HEK293 (cell line): ENCODE measurements around the gene C3orf52.
A peak's percentile ranks its signal among the peaks of the same experiment; 100 is the strongest.

ENCODE experiments used
- GLIS2 ChIP-seq: fragments of 450-650 bp; formaldehyde crosslinking; IDR thresholded peaks from 2 replicates; pipeline ENCODE4 v1.5.1; 2016; ENCODE audit warnings: missing biosample characterization, missing genetic modification characterization
- KLF10 ChIP-seq: fragments of 450-650 bp; IDR thresholded peaks from 2 replicates; pipeline ENCODE4 v1.5.1; 2018; ENCODE audit warnings: missing biosample characterization, mild to moderate bottlenecking, missing genetic modification characterization
- KLF9 ChIP-seq: fragments of 450-650 bp; formaldehyde crosslinking; IDR thresholded peaks from 2 replicates; pipeline ENCODE4 v1.5.1; 2016; ENCODE audit warnings: missing biosample characterization, missing genetic modification characterization, low read depth
- SALL2 ChIP-seq: fragments of 450-650 bp; formaldehyde crosslinking; IDR thresholded peaks from 2 replicates; pipeline ENCODE4 v1.5.0; 2017; ENCODE audit warnings: missing biosample characterization, mild to moderate bottlenecking, missing genetic modification characterization, borderline replicate concordance
- ZFP37 ChIP-seq: fragments of 450-650 bp; formaldehyde crosslinking; IDR thresholded peaks from 2 replicates; pipeline ENCODE4 v1.5.1; 2016; ENCODE audit warnings: missing biosample characterization, missing genetic modification characterization
- ZNF112 ChIP-seq: fragments of 450-650 bp; formaldehyde crosslinking; IDR thresholded peaks from 2 replicates; pipeline ENCODE4 v1.5.0; 2017; ENCODE audit warnings: missing biosample characterization, missing genetic modification characterization
- ZNF174 ChIP-seq: fragments of 450-650 bp; formaldehyde crosslinking; IDR thresholded peaks from 2 replicates; pipeline ENCODE4 v1.5.0; 2017; ENCODE audit warnings: missing biosample characterization, mild to moderate bottlenecking, missing genetic modification characterization
- ZNF2 ChIP-seq: fragments of 450-650 bp; formaldehyde crosslinking; IDR thresholded peaks from 2 replicates; pipeline ENCODE4 v1.5.1; 2016; ENCODE audit warnings: missing biosample characterization, missing genetic modification characterization
- ZNF202 ChIP-seq: fragments of 450-650 bp; formaldehyde crosslinking; IDR thresholded peaks from 2 replicates; pipeline ENCODE4 v1.5.1; 2016; ENCODE audit warnings: missing biosample characterization, missing genetic modification characterization, borderline replicate concordance
- ZNF24 ChIP-seq: fragments of 450-650 bp; formaldehyde crosslinking; IDR thresholded peaks from 2 replicates; pipeline ENCODE4 v1.5.1; 2016; ENCODE audit warnings: missing biosample characterization, missing genetic modification characterization
- ZNF274 ChIP-seq, 2 experiments: fragments of 200-500 bp in 1 of 2; fragments of 450-650 bp in 1 of 2; sonication (Bioruptor generic) in 1 of 2; formaldehyde crosslinking in 1 of 2; IDR thresholded peaks; 2 replicates each; pipeline versions ENCODE4 v1.5.1 to v1.6.1; 2014 to 2016; ENCODE audit warnings: borderline replicate concordance in 1 of 2, inconsistent platforms in 1 of 2, low read length in 1 of 2, missing biosample characterization in 1 of 2, missing genetic modification characterization in 1 of 2
- ZNF354C ChIP-seq: fragments of 450-650 bp; formaldehyde crosslinking; IDR thresholded peaks from 2 replicates; pipeline ENCODE4 v1.5.1; 2016; ENCODE audit warnings: missing biosample characterization, missing genetic modification characterization, low read depth, borderline replicate concordance
- ZNF366 ChIP-seq: fragments of 450-650 bp; formaldehyde crosslinking; conservative IDR thresholded peaks from 2 replicates; pipeline ENCODE4 v1.5.1; 2016; ENCODE audit warnings: missing biosample characterization, missing genetic modification characterization
- ZNF544 ChIP-seq: fragments of 450-650 bp; formaldehyde crosslinking; IDR thresholded peaks from 2 replicates; pipeline ENCODE4 v1.5.0; 2017; ENCODE audit warnings: missing biosample characterization, missing genetic modification characterization
- ZNF555 ChIP-seq: fragments of 450-650 bp; formaldehyde crosslinking; conservative IDR thresholded peaks from 2 replicates; pipeline ENCODE4 v1.5.1; 2017; ENCODE audit warnings: missing biosample characterization, mild to moderate bottlenecking, missing genetic modification characterization, inconsistent platforms
- ZNF600 ChIP-seq: fragments of 450-650 bp; formaldehyde crosslinking; IDR thresholded peaks from 2 replicates; pipeline ENCODE4 v1.5.1; 2016; ENCODE audit warnings: missing biosample characterization, missing genetic modification characterization
- ZNF623 ChIP-seq: fragments of 450-650 bp; formaldehyde crosslinking; IDR thresholded peaks from 2 replicates; pipeline ENCODE4 v1.5.1; 2016; ENCODE audit warnings: missing biosample characterization, missing genetic modification characterization
- ZNF624 ChIP-seq: fragments of 450-650 bp; formaldehyde crosslinking; IDR thresholded peaks from 2 replicates; pipeline ENCODE4 v1.5.1; 2017; ENCODE audit warnings: missing biosample characterization, missing genetic modification characterization
- ZNF629 ChIP-seq: fragments of 450-650 bp; formaldehyde crosslinking; IDR thresholded peaks from 2 replicates; pipeline ENCODE4 v1.5.1; 2017; ENCODE audit warnings: missing biosample characterization, missing genetic modification characterization
- ZNF670 ChIP-seq: fragments of 450-650 bp; formaldehyde crosslinking; IDR thresholded peaks from 2 replicates; pipeline ENCODE4 v1.5.1; 2016; ENCODE audit warnings: missing biosample characterization, missing genetic modification characterization, low read depth
- ZNF747 ChIP-seq: fragments of 450-650 bp; formaldehyde crosslinking; IDR thresholded peaks from 2 replicates; pipeline ENCODE4 v1.5.1; 2016; ENCODE audit warnings: missing biosample characterization, missing genetic modification characterization
- ZNF785 ChIP-seq: fragments of 450-650 bp; formaldehyde crosslinking; IDR thresholded peaks from 2 replicates; pipeline ENCODE4 v1.5.1; 2016; ENCODE audit warnings: missing biosample characterization, missing genetic modification characterization
- ZXDB ChIP-seq: fragments of 450-650 bp; formaldehyde crosslinking; IDR thresholded peaks from 2 replicates; pipeline ENCODE4 v1.5.1; 2016; ENCODE audit warnings: missing biosample characterization, missing genetic modification characterization
- TF ChIP-seq, protein P1 (sequence below): fragments of 450-650 bp; formaldehyde crosslinking; IDR thresholded peaks from 2 replicates; pipeline ENCODE4; 2016; ENCODE audit warnings: missing biosample characterization, missing genetic modification characterization
- TF ChIP-seq, protein P2 (sequence below): fragments of 450-650 bp; formaldehyde crosslinking; conservative IDR thresholded peaks from 2 replicates; pipeline ENCODE4 v1.5.1; 2016; ENCODE audit warnings: low read depth, missing biosample characterization, missing genetic modification characterization
- TF ChIP-seq, protein P3 (sequence below): fragments of 450-650 bp; formaldehyde crosslinking; IDR thresholded peaks from 2 replicates; pipeline ENCODE4 v1.5.1; 2016; ENCODE audit warnings: missing biosample characterization, missing genetic modification characterization
- TF ChIP-seq, protein P4 (sequence below): fragments of 450-650 bp; formaldehyde crosslinking; IDR thresholded peaks from 2 replicates; pipeline ENCODE4 v1.5.1; 2016; ENCODE audit warnings: missing biosample characterization, missing genetic modification characterization
- TF ChIP-seq, protein P5 (sequence below): sonication (generic); formaldehyde crosslinking; IDR thresholded peaks from 2 replicates; pipeline ENCODE4 v1.8.1; 2022; ENCODE audit warnings: mild to moderate bottlenecking, moderate library complexity, missing genetic modification reagents
- TF ChIP-seq, protein P6 (sequence below): fragments of 450-650 bp; formaldehyde crosslinking; IDR thresholded peaks from 2 replicates; pipeline ENCODE4 v1.5.1; 2016; ENCODE audit warnings: missing biosample characterization, missing genetic modification characterization, low read depth

Gene C3orf52

DNA sequence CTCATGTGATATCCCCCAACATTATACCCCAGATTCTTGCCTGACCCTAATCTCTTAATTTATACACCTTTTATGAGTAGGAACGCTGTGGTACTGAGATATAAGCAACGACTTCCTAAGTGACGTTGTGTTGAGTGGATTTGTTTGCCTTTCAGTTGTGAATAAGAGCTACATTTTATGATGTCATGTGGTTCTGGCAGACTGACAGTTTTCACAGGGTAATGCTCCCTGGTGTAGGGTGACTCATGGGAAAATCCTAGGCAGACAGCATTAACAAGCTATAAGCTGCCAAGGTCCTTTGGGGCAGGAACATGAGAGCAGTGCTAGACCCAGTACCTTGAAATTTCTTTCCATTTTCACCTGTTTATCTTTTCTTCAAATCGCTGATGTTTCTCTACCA is 11.2 kb downstream of the C3orf52 start (continued):
- TF ChIP-seq ZNF555 (tag by site-specific recombination) (no peak), ZNF629 (tag by site-specific recombination) (peak; percentile 99), KLF10 (tag by site-specific recombination) (peak; percentile 52; the same call in 1 of the 2 replicates), ZNF670 (tag by site-specific recombination) (no peak), ZNF623 (tag by site-specific recombination) (no peak), ZNF747 (no peak), KLF9 (tag by site-specific recombination) (no peak), ZNF624 (tag by site-specific recombination) (no peak), ZNF366 (tag by site-specific recombination) (peak; percentile 59; the same call in 1 of the 2 replicates), ZNF354C (tag by site-specific recombination) (no peak), ZNF785 (tag by site-specific recombination) (no peak), ZNF544 (tag by site-specific recombination) (no peak), GLIS2 (no peak), SALL2 (tag by site-specific recombination) (no peak), ZNF2 (tag by site-specific recombination) (0 out of 2 replicates have a peak, but pooled peaks have one; percentile 16), ZNF202 (tag by site-specific recombination) (no peak), ZNF600 (tag by site-specific recombination) (peak; percentile 59; the same call in 1 of the 2 replicates), ZNF112 (tag by site-specific recombination) (no peak), ZNF274 (IDR thresholded peaks at IDR 0.05; ENCODE audit: low read length) (no peak), ZNF274 (tag by site-specific recombination; IDR thresholded peaks at IDR 0.05; ENCODE audit: borderline replicate concordance) (no peak), ZNF174 (tag by site-specific recombination) (no peak), ZFP37 (tag by site-specific recombination) (no peak), ZXDB (tag by site-specific recombination) (peak; percentile 76), ZNF24 (tag by site-specific recombination) (peak; percentile 47; the same call in 1 of the 2 replicates)
- TF ChIP-seq, protein P1, sequence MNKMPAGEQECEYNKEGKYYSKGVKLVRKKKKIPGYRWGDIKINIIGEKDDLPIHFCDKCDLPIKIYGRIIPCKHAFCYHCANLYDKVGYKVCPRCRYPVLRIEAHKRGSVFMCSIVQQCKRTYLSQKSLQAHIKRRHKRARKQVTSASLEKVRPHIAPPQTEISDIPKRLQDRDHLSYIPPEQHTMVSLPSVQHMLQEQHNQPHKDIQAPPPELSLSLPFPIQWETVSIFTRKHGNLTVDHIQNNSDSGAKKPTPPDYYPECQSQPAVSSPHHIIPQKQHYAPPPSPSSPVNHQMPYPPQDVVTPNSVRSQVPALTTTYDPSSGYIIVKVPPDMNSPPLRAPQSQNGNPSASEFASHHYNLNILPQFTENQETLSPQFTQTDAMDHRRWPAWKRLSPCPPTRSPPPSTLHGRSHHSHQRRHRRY (tag by site-specific recombination), result no peak
- TF ChIP-seq, protein P2, sequence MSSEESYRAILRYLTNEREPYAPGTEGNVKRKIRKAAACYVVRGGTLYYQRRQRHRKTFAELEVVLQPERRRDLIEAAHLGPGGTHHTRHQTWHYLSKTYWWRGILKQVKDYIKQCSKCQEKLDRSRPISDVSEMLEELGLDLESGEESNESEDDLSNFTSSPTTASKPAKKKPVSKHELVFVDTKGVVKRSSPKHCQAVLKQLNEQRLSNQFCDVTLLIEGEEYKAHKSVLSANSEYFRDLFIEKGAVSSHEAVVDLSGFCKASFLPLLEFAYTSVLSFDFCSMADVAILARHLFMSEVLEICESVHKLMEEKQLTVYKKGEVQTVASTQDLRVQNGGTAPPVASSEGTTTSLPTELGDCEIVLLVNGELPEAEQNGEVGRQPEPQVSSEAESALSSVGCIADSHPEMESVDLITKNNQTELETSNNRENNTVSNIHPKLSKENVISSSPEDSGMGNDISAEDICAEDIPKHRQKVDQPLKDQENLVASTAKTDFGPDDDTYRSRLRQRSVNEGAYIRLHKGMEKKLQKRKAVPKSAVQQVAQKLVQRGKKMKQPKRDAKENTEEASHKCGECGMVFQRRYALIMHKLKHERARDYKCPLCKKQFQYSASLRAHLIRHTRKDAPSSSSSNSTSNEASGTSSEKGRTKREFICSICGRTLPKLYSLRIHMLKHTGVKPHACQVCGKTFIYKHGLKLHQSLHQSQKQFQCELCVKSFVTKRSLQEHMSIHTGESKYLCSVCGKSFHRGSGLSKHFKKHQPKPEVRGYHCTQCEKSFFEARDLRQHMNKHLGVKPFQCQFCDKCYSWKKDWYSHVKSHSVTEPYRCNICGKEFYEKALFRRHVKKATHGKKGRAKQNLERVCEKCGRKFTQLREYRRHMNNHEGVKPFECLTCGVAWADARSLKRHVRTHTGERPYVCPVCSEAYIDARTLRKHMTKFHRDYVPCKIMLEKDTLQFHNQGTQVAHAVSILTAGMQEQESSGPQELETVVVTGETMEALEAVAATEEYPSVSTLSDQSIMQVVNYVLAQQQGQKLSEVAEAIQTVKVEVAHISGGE (tag by site-specific recombination), result no peak
- TF ChIP-seq, protein P3, sequence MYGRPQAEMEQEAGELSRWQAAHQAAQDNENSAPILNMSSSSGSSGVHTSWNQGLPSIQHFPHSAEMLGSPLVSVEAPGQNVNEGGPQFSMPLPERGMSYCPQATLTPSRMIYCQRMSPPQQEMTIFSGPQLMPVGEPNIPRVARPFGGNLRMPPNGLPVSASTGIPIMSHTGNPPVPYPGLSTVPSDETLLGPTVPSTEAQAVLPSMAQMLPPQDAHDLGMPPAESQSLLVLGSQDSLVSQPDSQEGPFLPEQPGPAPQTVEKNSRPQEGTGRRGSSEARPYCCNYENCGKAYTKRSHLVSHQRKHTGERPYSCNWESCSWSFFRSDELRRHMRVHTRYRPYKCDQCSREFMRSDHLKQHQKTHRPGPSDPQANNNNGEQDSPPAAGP (tag by site-specific recombination), result peak; percentile 79; the same call in 1 of the 2 replicates
- TF ChIP-seq, protein P4, sequence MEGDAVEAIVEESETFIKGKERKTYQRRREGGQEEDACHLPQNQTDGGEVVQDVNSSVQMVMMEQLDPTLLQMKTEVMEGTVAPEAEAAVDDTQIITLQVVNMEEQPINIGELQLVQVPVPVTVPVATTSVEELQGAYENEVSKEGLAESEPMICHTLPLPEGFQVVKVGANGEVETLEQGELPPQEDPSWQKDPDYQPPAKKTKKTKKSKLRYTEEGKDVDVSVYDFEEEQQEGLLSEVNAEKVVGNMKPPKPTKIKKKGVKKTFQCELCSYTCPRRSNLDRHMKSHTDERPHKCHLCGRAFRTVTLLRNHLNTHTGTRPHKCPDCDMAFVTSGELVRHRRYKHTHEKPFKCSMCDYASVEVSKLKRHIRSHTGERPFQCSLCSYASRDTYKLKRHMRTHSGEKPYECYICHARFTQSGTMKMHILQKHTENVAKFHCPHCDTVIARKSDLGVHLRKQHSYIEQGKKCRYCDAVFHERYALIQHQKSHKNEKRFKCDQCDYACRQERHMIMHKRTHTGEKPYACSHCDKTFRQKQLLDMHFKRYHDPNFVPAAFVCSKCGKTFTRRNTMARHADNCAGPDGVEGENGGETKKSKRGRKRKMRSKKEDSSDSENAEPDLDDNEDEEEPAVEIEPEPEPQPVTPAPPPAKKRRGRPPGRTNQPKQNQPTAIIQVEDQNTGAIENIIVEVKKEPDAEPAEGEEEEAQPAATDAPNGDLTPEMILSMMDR, result no peak
- TF ChIP-seq, protein P5, sequence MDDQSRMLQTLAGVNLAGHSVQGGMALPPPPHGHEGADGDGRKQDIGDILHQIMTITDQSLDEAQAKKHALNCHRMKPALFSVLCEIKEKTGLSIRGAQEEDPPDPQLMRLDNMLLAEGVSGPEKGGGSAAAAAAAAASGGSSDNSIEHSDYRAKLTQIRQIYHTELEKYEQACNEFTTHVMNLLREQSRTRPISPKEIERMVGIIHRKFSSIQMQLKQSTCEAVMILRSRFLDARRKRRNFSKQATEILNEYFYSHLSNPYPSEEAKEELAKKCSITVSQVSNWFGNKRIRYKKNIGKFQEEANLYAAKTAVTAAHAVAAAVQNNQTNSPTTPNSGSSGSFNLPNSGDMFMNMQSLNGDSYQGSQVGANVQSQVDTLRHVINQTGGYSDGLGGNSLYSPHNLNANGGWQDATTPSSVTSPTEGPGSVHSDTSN (CRISPR knock-in tag), result no peak
- TF ChIP-seq, protein P6, sequence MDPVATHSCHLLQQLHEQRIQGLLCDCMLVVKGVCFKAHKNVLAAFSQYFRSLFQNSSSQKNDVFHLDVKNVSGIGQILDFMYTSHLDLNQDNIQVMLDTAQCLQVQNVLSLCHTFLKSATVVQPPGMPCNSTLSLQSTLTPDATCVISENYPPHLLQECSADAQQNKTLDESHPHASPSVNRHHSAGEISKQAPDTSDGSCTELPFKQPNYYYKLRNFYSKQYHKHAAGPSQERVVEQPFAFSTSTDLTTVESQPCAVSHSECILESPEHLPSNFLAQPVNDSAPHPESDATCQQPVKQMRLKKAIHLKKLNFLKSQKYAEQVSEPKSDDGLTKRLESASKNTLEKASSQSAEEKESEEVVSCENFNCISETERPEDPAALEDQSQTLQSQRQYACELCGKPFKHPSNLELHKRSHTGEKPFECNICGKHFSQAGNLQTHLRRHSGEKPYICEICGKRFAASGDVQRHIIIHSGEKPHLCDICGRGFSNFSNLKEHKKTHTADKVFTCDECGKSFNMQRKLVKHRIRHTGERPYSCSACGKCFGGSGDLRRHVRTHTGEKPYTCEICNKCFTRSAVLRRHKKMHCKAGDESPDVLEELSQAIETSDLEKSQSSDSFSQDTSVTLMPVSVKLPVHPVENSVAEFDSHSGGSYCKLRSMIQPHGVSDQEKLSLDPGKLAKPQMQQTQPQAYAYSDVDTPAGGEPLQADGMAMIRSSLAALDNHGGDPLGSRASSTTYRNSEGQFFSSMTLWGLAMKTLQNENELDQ (tag by site-specific recombination), result no peak
